HG03196 (cell line): ENCODE data around the gene CACNA1E.

Source experiments
- ATAC-seq: cut with Tn5 transposase; IDR thresholded peaks from one replicate; pipeline ENCODE4 v1.9.1; 2021; ENCODE audit not compliant: unreplicated experiment

CACNA1E gene

DNA sequence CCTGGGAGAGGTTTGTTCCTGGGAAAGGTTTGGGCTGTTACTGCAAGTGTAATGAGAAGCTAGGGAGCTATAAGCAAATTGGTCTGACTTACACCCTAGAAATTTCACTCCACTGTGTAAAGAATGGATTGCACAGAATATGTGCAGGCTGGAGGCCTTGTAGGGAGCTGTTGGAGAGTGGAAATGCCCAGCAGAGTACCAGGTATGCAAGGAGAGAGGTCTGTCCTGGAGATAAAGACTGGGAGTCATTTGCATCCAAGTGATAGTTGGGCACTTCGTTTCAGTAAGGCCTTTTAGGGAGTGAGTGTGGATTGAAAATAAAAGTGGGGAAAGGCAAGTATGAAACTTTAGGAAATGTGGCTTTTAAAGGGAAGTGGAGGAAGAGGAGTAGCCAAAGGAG is 75.8 kb downstream of the CACNA1E start:
- no peak for ATAC-seq

DNA sequence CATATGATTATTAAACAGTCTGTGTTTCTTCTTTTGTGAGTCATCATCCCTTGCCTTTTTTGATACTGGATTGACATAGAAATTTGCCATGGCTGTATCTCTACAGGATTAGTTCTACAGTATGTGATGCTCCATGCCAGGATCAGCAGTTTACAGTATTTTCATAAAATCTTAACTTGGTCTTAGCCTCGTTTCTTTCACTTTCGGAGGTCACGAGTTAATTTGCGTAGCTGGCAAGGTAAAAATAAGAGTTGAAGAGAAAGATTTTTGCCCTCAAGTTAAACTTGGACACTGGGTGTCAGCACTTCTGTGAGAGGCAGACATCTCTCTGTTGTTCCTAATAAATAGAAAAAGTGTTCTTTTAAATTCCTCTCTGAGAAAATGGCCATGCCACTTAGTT is 79.1 kb downstream of the CACNA1E start:
- ATAC-seq, result no peak

DNA sequence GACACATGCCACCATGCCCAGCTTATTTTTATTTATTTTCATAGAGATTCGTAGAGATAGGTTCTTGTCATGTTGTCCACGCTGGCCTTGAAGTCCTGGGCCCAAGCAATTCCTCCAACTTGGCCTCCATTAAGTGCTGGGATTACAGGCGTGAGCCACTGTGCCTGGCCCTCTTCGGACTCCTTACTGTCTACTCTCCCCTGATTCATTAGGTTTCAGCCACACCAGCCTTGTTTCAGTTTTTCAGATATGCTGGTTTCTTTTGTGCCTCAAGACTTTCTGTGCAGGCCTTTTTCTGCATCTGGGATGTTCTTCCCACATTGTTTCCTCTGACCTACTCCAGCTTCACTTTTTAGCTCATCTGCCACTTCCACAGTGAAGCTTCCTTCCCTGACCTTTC is 85.4 kb downstream of the CACNA1E start:
- ATAC-seq, result no peak

DNA sequence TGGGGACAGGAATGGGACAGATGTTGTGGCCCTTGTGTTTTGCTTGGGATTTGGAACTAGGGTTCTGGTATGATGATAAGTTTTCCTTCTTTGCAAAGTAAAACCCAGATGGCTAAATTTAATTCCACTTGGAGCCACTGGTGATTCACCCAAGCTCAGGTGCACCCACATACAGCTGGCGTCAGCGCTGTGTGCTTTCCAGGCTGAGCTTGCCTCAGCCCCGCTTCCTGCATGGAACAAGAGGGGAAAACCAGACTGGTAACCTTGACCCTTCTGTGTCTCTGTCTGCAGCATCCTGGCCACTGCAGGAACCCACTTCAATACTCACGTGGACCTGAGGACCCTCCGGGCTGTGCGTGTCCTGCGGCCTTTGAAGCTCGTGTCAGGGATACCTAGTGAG is 94.2 kb downstream of the CACNA1E start:
- no peak for ATAC-seq

DNA sequence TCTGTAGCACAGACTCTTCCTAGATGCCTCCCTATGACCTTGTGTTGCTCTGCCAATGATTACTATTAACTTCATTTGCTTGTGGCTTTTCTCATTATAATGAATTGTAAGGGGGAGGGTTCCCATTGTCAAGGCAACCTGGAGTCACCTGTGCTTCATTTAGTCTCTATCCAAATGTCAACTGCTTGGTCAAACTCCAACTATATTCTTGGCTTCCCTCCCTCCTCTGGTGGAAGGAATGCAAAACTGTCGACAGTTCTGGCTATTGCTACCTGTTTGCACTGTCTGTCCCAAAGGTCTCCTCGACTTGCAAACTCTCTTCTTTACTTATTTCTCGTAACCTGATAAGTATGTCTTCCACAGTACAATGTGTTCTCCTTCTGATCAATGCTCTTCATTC is 100.3 kb downstream of the CACNA1E start:
- no peak for ATAC-seq

- ATAC-seq, result no peak
Measured at GRCh38 chr1:181587870-181588438, 104.6 kb downstream of the CACNA1E start.

DNA sequence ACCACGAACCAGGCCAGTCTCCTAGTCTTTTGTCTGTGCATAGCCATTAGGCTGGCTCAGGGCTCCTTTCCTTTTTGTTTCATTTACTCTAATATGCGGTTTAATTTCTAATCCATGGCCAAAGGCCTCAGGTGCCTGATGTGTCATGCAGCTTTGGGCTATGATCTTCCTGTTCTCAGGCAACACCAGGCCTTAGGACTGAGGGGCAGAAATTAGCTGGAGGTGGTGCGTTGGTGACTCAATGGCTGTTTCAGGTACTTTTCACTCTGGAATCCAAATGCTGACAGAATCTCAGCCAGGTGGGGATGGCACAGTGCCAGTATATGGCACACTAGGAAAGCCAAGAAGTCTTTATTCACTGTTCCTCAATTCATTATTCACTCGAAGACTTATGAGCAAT is 105.3 kb downstream of the CACNA1E start:
- ATAC-seq, result no peak

GRCh38 chr1:181592255-181592859 is 109.0 kb downstream of the CACNA1E start:
- no peak for ATAC-seq

- ATAC-seq, result no peak
Measured at GRCh38 chr1:181593042-181593441, 109.7 kb downstream of the CACNA1E start.

DNA sequence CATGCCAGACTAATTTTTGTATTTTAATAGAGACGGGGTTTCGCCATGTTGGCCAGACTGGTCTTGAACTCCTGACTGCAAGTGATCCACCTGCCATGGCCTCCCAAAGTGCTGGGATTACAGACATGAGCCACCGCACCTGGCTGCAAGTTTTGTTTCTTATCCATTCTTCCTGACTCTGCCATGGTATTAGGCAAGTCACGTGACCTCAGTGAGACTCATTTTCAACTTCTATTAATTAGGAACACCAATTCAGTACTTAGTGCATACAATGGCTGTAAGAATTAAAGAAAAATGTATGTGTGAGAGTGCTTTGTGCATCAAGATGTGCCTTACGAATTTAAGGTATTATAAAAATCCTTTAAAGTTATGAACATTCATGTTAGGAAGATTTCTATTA is 111.2 kb downstream of the CACNA1E start:
- ATAC-seq, result no peak

DNA sequence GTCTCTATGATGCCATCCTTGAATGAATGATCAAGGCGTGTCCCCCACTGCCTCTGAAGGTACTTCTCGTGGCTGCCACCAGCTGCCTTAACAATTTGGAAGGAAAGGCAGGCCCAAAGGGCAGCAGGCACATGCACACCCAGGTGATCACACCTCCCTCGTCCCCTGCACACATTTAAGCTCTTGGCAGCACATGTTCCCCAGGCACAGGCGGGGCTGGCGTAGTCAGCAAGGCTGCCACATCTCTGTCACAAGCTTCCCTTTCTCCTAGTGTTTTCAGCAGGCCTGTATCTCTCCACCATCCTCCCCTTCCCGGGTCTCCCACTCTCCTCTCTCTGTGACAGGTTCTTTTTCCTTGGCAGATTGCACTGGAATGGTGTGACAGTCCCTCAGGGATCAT is 111.9 kb downstream of the CACNA1E start:
- ATAC-seq, result no peak

- ATAC-seq, result no peak
Measured at GRCh38 chr1:181601186-181601950, 118.1 kb downstream of the CACNA1E start.

DNA sequence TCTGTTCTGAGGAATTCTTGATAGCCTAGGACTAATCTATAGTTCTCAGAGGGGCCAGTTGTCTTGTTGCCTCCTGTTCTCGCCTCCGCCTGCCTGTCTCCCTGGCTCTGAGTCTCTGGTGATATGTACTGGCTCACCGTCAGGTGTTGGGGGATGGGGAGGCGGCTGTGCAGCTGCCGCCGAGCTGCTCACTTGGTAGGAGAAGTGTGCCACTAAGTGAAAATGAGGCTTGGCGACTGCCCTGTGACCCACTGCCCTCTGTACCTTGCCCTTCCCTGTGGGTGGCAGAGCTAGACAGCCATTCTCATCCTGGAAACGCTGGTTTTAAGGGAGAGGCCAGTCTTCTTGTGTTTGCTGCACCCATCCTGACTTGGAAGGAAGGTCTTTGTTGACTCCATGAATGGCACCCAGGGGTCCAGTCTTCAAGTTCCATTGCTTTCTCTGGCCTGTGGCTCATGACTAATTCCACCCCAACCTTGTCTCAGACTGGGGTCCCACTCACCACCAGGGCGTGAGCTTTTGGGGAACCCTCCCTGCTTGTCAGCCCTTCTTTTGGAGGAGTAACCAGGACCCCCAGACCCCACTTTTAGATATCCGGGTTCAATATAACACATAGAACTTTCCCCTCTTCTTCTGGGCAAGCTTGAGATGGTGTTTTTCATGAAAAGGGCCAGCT is 120.6 kb downstream of the CACNA1E start:
- no peak for ATAC-seq

DNA sequence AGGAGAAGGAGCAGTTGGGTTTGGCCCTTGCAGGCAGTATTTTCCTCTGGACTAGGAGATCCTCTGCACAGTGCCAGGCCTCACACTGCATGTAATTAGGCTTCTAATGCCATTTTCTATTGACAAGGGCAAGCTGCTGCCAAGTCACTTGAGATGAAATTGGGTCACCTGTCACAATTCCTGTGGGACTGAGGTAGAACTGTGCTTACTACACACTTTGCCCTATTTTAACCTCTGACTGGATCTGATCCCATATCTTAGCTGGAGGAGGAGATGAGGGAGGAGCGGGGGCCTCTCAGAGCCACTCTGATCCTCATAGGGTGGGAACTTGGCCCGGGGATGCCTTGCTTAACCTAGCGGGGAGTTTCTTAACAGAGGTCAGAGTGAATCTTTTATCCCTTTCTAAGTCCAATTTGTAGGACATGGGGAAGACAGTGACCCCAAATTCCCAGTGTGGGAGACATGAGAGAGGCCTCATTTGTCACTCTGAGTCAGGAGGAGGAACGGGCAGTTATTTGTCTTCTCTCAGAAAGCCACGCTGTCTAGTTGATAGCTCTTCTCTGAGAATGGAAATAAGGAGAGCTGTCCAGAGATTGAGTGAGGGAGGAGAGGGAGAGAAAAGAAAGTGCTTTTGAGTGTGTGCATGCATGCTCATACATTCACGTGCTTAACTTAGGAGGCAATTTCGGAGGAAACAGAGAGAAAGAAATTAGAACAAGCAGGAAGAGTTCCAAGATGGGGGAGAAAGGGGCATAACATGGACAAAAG is 121.3 kb downstream of the CACNA1E start:
- ATAC-seq, result no peak

GRCh38 chr1:181607524-181607923 is 124.2 kb downstream of the CACNA1E start:
- no peak for ATAC-seq

DNA sequence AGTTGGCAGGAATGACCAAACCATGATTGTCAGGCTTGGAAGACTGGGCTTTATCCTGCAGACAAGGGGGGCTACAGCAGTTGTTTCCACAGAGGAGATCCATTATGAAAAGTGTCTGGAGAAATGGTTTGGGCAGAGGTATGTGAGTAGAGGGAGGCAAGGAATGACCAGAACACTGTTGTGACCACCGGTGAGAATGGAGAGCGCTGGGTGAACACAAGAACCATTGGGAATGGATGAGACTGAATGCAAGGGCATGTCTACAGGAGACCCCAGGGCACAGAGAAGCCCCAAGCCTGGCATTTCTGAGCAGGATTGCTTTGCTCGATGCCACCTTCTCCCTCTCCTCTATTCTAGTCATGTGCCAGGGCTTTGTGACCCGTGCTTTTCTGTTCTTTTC is 125.1 kb downstream of the CACNA1E start:
- no peak for ATAC-seq

GRCh38 chr1:181608948-181609347 is 125.6 kb downstream of the CACNA1E start:
- no peak for ATAC-seq

DNA sequence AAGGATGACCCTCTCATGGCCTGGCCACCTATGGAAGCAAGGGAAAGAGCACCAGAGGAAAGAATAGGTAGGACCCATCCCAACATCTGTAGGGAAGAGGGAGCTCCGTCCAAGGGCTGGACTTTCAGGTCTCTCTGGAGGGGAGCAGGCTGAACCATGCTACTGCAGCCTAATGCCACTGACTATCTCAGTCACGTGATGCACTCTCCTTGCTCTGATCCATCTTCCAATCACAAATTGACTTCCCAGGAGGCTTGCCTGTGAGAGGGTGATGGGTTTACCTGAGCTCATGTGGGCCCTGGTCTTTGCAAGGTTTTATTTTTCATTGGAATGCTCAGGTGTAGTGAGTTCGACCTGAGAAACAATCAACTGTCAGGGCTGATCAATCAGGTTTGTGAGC is 128.8 kb downstream of the CACNA1E start:
- no peak for ATAC-seq

GRCh38 chr1:181618559-181618958 is 135.2 kb downstream of the CACNA1E start:
- ATAC-seq, result no peak

DNA sequence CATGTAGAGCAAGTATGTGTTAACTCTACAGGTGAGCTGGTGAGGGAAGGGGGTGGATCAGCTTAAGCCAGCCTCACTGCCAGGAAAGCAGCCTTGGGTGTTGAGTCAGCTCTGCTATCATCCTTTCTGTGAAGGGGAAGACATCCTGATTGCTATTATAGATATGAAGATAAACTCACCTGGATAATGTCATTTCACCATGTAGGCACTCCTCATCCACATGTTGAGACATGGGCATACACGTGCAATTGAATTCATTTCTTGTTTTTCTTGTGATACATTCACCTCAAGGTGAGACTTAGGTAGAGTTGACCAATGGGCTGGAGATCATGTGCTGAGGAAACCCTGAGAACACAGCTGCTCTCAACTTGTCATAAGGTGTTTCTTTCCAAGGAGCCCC is 136.9 kb downstream of the CACNA1E start:
- ATAC-seq, result no peak

GRCh38 chr1:181623850-181624249 is 140.5 kb downstream of the CACNA1E start:
- ATAC-seq, result no peak
